GM18502 (cell line): Measurements from ENCODE around the gene KIF11.
"Not testable (repeated sequence)": the region's sequence is repeated elsewhere in the genome, so short reads cannot be mapped to it uniquely, and the experiment has no call there.

Experiments used
- ATAC-seq: cut with Tn5 transposase; IDR thresholded peaks from one replicate; pipeline ENCODE4 v1.9.1; 2021; ENCODE audit warnings: mild to moderate bottlenecking; ENCODE audit not compliant: unreplicated experiment, poor library complexity

The KIF11 gene

GRCh38 chr10:92592761-92593618 is at the start of gene KIF11:
TSS of gene KIF11 (plus strand) at chr10:92593130. CDS start at chr10:92593376, 246 bp downstream.
- peak; percentile 76 for ATAC-seq

DNA sequence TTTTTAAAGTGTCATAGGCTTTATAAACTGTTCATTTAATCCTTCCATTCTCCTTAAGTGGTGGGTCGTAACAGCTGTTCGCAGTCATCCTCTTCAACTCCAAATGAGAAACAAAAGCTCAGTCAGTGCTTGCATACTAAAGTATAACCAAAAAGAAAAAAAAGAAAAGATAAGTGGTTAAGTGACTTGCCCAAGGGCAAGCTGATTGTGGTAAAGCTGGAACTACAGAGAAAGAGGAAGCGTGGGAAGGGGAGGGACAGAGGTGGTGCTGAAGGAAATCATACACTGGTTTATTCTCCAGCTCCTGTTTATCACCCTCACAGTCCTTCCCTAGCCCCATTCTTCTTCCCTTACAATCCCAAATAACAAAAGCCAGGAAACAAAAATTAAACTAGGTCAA is 48.6 kb upstream of the KIF11 start:
- no peak for ATAC-seq

DNA sequence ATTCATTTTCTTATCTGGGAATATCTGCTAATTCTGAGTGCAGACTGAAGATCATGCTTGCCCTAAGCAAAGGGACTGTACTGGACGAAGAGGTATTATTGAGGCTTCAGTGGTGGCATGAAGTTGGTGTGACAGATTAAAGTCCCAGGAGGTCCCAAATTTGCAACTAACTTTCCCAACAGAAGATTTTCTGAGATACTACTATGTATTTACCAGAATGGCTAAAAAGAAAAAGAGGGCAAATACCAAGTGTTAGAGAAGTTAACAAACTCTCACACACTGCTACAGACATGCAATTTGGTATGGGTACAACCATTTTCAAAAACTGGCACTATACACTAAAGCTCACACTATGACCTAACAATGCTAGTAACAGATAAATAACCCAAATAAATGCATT is 47.4 kb upstream of the KIF11 start:
- no peak for ATAC-seq

GRCh38 chr10:92547676-92548075 is 45.3 kb upstream of the KIF11 start:
- ATAC-seq: no peak

- no peak for ATAC-seq
Observed at GRCh38 chr10:92550924-92551323, 42.0 kb upstream of the KIF11 start.

GRCh38 chr10:92552310-92552709 is 40.6 kb upstream of the KIF11 start:
- ATAC-seq: no peak

DNA sequence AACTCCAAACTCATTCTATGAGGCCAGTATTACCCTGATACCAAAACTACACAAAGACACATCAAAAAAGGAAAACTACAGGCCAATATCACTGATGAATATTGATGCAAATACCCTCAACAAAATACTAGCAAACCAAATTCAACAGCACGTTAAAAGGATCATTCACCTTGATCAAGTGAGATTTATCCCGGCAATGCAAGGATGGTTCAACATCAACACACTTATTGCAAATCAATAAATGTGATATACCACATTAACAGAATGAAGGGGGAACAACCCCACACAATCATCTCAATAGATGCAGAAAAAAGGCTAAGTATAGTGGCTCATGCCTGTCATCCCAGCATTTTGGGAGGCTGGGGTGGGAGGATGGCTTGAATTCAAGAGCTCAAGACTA is 39.0 kb upstream of the KIF11 start:
- no peak for ATAC-seq

- no peak for ATAC-seq
Observed at GRCh38 chr10:92559046-92559445, 33.9 kb upstream of the KIF11 start.

DNA sequence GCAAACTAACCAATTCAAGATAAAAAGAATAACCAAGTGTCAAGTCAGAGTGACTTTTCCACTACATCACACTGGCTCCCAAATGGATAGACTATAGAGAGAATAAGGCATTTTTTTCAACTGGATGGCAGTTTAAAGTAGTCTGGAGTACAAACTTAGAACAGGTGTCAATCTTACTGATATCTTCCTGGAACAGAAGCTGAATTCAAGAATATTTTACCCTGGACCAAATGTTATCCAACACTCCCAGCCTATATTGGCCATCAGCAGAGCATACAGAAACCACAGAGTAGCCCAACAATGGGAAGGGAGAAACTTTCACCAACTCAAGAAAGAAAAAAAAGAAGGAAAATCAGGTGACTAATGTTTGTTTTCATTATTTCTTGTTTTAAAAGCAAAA is 30.5 kb upstream of the KIF11 start:
- no peak for ATAC-seq

DNA sequence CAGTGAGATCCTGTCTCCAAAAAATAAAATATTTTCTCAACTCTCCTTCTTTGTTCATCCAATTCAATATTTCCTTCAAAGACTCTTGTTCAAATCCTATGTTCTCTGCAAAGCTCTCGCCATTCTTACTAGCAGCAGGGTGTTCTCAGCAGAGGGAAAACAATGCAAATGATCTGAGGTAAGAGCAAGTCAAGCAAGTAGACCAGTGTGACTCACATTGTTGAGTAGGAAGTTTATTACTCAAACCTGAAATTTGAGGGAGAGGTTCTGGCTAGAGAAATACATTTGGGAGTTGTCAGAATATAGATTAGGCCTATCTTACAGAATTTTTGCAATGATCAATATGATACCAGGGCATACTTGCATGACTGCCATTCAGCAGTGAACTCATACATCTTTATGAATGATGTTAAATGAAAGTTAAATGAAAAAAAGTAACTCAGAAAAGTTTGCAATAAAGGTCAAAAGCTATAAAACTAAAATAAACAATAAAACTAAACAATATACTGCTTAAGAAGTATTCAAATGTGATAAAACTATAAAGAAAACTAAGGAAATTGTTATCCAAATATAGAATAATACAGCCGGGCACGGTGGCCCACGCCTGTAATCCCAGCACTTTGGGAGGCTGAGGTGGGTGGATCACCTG is 24.9 kb upstream of the KIF11 start:
- peak; percentile 67 for ATAC-seq

DNA sequence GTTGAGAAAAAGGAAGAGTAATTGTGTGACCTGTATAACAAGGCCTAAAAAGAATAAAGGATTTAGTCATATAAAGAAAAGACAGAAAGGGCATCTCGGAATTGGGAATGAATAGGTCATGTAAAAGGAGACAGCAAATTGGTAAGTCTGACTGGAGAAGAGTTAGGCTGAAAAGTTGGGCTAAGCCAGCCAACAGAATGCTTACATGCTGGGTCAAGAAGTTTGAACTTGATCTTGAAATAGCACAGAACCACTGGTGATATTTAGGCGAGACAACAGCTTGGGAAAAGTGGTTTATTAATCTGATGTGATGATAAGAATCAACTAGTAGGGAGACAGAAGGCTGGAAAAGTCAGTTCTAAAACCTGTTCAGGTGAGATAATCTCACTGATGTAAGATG is 23.9 kb upstream of the KIF11 start:
- ATAC-seq: no peak

DNA sequence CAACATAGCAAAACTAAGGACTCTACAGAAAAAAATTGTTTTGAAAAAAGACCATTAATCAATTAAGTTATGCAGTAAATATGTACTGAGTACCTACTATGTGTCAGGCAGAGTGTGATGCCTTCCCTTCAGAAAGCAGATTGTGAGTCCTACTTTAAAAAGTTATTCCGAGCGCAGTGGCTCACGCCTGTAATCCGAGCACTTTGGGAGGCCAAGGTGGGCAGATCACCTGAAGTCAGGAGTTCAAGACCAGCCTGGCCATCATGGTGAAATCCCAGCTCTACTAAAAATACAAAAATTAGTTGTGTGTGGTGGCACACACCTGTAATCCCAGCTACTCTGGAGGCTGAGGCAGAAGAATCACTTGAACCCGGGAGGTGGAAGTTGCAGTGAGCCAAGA is 23.3 kb upstream of the KIF11 start:
- not testable (repeated sequence) for ATAC-seq

DNA sequence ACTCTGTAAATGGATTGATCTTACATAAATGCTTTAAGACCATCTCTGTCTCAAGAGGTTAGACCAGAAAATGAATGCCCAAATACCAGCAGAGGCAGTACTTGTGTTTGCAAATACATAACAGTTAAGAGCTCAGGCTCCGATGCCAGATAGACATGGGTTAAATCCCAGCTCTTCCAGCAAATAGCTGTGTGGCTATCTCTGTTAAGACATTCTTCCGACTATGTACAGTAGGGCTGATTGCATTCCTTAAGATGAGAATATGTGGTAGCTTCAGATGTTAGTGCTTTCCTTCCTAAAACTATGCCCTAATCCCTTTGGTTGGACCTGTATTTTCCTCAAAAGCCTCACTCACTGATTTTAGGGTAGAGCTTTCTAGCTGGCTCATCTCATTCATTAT is 21.3 kb upstream of the KIF11 start:
- no peak for ATAC-seq

DNA sequence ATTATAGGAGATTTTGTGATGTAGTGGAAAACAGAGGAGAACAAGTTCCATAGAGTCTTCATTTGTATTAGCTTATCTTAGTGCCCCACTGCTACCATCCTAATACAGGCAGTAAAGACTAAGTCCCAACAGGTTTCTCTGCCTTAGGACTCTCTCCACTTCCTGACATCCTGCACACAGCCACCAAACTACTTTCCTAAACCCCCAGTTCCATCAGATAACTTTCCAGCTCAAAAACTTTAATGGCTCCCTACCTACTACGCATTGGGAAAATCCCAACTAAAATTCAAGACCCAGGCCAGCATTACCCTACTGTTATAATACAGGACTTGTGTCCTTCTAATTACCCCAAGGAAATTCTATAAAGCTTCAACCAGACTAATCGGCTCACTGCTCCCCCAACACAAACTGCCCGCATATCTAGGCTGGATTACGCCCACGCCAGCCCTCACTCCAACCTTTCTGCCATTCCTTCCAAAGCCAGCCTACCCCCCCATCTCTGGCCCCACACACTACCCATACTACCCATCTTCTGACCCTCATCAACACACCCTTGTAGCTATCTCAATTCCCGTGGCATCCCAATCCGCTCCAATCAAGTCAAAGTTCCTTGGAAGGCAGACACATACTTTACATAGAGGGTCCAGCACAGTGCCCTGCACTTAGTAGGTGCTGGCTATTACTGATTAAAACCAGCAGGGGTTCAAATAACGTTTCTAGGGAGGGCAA is 20.4 kb upstream of the KIF11 start:
- ATAC-seq: no peak

DNA sequence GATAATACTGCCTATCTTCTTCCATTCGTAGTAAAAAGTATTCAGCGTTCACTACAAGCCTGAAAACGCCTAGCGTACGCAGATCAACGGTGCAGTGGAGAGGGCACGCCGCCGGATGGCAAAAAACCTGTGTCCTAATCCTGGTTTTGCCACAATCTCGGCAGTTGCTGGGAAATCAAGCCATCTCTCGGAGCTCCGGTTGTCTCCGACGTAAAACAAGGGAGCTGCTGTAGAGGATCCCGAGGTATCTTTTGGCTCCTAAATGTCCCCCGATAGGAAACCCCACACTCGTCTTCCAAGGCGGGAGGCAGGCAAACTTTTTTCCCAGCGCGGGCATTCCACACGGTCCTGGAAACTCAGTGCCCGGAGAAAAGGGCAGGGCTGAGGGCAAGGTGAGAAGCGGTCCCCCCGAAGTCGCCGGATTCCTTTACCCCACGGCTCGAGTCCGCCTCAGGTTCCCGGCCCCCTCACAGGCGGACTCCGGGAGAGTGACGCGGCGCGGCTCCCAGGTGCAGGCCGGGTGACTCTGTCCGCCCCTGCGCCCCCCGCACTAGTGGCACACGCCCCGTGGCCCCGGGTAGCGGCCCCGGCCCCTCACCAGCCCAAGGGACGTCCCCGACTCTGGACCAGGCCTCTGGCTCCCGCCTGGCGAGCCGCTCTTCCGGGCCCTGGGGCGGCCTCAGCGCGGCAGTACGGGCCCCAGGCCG is 19.7 kb upstream of the KIF11 start:
- ATAC-seq: no peak

DNA sequence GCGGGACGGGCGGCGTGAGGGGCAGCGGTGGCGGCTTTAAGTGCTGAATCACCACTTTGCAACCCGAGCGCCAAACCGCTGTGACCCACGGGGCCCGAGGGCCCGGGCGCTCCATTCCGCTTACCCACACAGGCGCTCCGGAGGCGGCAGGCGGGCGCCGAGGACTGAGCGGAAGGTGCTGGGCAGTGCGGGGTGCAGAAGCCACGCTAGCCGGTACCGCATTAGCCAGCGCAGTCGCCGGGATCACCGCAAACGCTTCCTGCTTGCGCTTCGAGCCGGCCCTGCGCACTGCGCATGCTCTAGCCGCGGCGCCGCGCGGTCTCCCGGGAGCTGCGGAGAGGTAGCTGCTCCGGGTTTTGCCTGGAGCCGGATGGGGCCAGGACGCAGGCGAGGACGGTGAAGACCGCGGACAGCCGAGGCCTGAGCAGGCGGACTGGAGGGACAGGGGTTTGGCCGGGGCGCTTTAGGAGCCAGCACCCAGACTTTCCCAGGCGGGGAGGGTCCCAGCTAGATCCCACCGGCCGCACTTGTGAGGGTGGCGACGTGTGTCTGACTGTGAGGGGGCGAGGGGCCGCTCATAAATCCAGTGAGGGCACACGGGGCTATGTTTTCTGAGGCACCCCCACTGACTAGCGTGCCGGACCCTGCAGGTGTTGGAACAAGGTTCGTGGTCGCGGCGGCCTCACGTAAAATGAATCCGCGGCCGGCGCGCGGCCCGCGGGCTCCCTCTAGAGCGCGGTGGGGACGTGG is 19.0 kb upstream of the KIF11 start, which contains the start of gene IDE:
TSS of gene IDE (minus strand) at position 296 of the 750 bp plus-strand sequence. CDS start at position 222, 74 bp downstream.
- ATAC-seq: peak; percentile 70

DNA sequence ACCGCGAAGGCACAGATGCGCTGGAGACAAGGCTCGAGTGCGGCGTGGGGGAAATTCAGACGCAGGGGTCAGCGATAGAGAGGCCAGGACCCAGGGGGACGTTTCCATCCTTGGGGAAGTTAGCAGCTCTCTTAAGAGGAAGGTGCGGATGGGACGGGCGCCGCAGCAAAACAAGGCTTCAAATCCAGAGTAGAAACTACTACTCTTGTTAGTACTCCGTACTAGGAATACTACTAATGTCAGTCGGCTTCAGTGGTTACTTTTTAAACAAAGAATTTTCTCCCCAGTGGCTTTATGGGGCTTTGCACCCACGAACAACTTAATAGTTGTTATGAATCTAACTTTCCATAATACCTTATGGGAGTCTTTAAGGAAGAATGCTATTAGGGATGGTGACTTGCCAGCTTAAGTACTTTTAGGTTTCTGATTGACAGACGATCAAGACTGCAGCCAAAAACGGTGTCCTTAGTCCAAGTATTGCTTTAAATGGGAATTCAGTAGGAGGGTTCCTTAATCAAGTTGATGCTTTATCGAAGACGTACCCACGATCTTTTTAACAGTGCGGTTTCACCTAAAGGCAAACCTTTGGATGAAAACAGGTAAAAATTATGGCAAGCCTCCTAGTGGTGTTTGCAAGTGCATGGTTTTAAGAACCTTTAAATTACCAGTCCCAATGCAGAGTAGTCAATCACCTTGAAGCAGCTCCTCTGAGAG is 18.2 kb upstream of the KIF11 start:
- peak; percentile 26 for ATAC-seq

DNA sequence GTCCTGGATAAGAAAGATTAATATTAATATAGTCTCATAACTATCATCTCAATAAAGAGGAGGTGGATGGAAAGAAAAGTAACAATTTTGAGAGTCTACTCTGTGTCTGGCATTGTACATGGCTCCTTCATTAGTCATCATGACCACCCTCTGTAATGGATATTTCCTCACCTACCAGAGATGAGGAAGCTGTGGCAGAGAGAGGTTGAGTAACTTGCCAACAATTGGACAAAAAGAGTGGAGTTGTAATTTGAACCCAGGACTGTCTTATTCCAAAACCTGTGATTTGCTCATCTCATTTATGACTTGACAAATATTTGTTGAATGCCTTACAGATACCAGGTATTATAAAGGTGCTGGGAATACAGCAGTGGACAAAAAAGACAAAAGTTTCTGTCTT is 17.0 kb upstream of the KIF11 start:
- no peak for ATAC-seq

DNA sequence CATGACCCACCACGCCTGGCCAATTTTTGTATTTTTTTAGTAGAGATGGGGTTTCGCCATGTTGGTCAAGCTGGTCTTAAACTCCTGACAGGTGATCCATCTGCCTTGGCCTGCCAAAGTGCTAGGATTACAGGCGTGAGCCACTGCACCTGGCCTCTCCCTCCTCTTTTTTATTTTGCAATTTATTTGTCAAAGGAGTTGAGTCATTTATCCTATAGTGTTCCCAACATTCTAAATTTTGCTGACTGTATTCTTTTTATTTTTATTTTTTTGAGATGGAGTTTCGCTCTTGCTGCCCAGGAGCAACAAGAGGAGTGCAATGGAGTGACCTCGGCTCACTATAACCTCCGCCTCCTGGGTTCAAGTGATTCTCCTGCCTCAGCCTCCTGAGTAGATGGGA is 10.6 kb upstream of the KIF11 start:
- not testable (repeated sequence) for ATAC-seq
